ENCODE data around the gene SUPT3H.
"Not testable (repeated sequence)": the region's sequence is repeated elsewhere in the genome, so short reads cannot be mapped to it uniquely, and the experiment has no call there.

Gene SUPT3H

DNA sequence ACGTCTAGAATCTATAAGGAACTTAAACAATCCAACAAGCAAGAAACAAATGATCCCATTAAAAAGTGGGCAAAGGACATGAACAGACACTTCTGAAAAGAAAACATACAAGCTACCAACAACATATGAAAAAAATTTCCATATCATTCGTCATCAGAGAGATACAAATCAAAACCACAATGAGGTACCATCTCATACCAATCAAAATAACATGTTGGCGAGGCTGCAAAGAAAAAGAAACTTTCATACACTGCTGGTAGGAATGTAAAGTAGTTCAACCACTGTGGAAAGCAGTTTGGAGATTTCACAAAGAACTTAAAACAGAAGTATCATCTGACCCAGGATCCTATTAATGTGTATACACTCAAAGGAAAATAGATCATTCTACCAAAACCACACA, 293.5 kb downstream of the SUPT3H start:
- Histone ChIP-seq H3K4me1 (ENCODE audit: control insufficient read depth, insufficient read depth, low read length) (no peaks in the 10 kb centered on the region), H3K9me3 (ENCODE audit: control insufficient read depth, insufficient read depth, low read length) (no peaks in the 10 kb centered on the region), H3K9ac (ENCODE audit: low read depth, low read length) (no peak overlapping the region), H3K27me3 (ENCODE audit: control insufficient read depth, insufficient read depth, low read length) (no peaks in the 10 kb centered on the region), H3K36me3 (ENCODE audit: control insufficient read depth, insufficient read depth, low read length) (no peaks in the 10 kb centered on the region), H3K4me3 (ENCODE audit: low read depth, low read length) (no peak overlapping the region)

DNA sequence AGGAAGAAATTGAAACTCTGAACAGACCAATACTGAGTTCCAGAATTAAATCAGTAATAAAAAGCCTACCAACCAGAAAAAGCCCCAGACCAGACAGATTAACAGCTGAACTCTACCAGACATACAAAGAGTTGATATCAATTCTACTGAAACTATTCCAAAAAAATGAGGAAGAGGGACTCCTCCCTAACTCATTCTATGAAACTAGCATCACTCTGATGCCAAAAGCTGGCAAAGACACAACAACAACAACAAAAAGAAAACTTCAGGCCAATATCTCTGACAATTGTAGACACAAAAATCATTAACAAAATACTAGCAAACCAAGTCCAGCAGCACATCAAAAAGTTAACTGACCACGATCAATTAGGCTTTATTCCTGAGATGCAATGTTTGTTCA, 295.6 kb downstream of the SUPT3H start:
- no peak overlapping the region for H3K4me3 ChIP-seq (ENCODE audit: low read depth, low read length)
- no peaks in the 10 kb centered on the region for H3K36me3 ChIP-seq (ENCODE audit: control insufficient read depth, insufficient read depth, low read length)
- no peaks in the 10 kb centered on the region for H3K27me3 ChIP-seq (ENCODE audit: control insufficient read depth, insufficient read depth, low read length)
- no peaks in the 10 kb centered on the region for H3K9me3 ChIP-seq (ENCODE audit: control insufficient read depth, insufficient read depth, low read length)
- no peaks in the 10 kb centered on the region for H3K4me1 ChIP-seq (ENCODE audit: control insufficient read depth, insufficient read depth, low read length)
- H3K9ac ChIP-seq (ENCODE audit: low read depth, low read length), result no peak overlapping the region

DNA sequence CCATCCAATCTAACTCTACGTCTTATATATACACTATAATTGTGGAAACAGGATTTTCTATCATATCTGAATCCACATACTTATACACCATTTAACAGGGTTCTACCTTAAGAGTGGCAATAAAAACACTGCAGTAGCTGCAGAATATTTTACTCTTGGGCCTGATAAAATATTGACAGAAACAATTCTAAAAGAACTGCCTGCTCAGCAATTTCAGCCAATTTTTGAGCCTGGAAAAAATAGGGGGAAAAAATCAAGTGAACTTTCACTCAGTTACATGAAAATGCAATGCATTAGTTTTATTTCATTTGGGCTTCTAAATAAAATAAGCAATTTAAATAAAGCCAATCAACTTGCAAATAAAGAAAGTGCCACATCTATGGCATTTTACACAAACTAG, 296.1 kb downstream of the SUPT3H start:
- Histone ChIP-seq H3K4me1 (ENCODE audit: control insufficient read depth, insufficient read depth, low read length) (no peaks in the 10 kb centered on the region), H3K27me3 (ENCODE audit: control insufficient read depth, insufficient read depth, low read length) (no peaks in the 10 kb centered on the region), H3K9ac (ENCODE audit: low read depth, low read length) (no peak overlapping the region), H3K9me3 (ENCODE audit: control insufficient read depth, insufficient read depth, low read length) (no peaks in the 10 kb centered on the region), H3K36me3 (ENCODE audit: control insufficient read depth, insufficient read depth, low read length) (no peaks in the 10 kb centered on the region), H3K4me3 (ENCODE audit: low read depth, low read length) (no peak overlapping the region)

- Histone ChIP-seq H3K4me3 (ENCODE audit: low read depth, low read length) (no peak overlapping the region), H3K27me3 (ENCODE audit: control insufficient read depth, insufficient read depth, low read length) (no peaks in the 10 kb centered on the region), H3K9ac (ENCODE audit: low read depth, low read length) (no peak overlapping the region), H3K36me3 (ENCODE audit: control insufficient read depth, insufficient read depth, low read length) (no peaks in the 10 kb centered on the region), H3K9me3 (ENCODE audit: control insufficient read depth, insufficient read depth, low read length) (no peaks in the 10 kb centered on the region), H3K4me1 (ENCODE audit: control insufficient read depth, insufficient read depth, low read length) (no peaks in the 10 kb centered on the region)
Measured at GRCh38 chr6:45078432-45078831, 299.3 kb downstream of the SUPT3H start.

DNA sequence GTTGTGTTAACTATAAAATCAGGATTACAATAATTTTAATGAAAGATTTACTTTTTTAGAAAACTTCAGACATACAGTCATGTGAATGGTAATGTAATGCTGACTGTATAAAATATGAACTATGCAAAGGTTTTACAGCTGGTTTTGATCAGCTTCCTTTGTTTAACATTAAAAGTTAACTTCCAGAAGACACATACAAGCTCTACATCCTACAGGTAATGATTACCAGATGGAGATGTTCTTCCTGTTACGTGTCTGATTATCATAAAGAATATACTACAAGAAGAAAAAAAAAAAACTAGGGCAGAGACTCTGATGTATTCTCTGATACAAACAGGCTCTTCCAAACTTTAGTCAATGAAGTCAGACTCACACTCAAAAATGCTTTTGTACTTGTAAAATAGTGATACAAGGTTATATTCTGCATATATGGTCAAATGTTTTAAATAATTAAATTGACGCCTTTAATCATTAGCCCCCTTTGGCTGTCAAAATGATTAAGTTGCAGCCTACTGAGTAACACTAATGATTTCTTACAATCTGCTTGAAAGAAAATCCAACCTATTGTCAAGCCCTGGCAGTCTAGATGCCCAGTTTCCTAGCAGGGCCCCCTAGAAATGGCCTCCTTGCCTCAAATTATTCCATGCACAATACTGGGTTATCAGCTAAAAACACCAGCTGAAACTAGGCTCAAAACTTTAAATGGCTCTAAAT, 301.4 kb downstream of the SUPT3H start:
- no peaks in the 10 kb centered on the region for H3K36me3 ChIP-seq (ENCODE audit: control insufficient read depth, insufficient read depth, low read length)
- H3K9ac ChIP-seq (ENCODE audit: low read depth, low read length), result no peak overlapping the region
- H3K4me3 ChIP-seq (ENCODE audit: low read depth, low read length), result no peak overlapping the region
- H3K4me1 ChIP-seq (ENCODE audit: control insufficient read depth, insufficient read depth, low read length), result no peaks in the 10 kb centered on the region
- H3K9me3 ChIP-seq (ENCODE audit: control insufficient read depth, insufficient read depth, low read length), result no peaks in the 10 kb centered on the region
- H3K27me3 ChIP-seq (ENCODE audit: control insufficient read depth, insufficient read depth, low read length), result no peaks in the 10 kb centered on the region

DNA sequence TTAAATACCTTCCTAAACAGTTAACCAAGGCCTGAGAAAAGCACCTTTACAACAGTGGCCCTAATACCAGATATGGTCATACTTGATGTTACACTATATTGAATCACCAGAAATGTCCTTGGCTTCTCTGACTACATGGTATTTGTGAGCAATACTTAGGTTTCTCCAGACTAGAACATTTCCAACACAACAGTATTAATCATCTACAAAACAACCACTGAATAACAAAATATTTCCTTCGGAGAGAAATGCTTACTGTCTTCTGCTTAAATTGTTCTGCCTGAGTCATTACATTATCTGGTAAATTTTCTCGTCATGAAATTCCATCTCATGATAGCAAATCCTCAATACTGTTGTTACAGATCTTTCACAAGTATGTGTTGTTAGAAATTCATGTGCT, 302.5 kb downstream of the SUPT3H start:
- Histone ChIP-seq H3K9ac (ENCODE audit: low read depth, low read length) (no peak overlapping the region), H3K4me1 (ENCODE audit: control insufficient read depth, insufficient read depth, low read length) (no peaks in the 10 kb centered on the region), H3K27me3 (ENCODE audit: control insufficient read depth, insufficient read depth, low read length) (no peaks in the 10 kb centered on the region), H3K4me3 (ENCODE audit: low read depth, low read length) (no peak overlapping the region), H3K9me3 (ENCODE audit: control insufficient read depth, insufficient read depth, low read length) (no peaks in the 10 kb centered on the region), H3K36me3 (ENCODE audit: control insufficient read depth, insufficient read depth, low read length) (no peaks in the 10 kb centered on the region)

DNA sequence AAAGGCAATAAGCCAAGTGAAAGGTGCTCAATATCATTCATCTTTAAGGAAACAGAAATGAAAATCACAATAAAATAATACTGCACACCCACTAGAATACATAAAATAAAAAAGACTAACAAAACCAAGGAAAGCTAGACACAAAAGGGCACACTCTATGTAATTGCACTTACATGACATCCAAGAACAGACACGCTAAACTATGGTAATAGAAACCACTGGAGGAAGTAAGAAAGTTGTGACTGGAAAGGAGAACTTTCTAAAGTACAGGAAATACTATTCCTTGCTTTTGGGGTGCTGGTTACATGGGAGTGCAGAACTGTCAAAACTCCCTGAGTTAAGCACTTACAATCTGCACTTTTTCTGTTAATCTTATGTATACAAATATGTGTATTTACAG, 303.3 kb downstream of the SUPT3H start:
- H3K9me3 ChIP-seq (ENCODE audit: control insufficient read depth, insufficient read depth, low read length), result no peaks in the 10 kb centered on the region

GRCh38 chr6:45073771-45074170, 304.0 kb downstream of the SUPT3H start:
- Histone ChIP-seq H3K36me3 (ENCODE audit: control insufficient read depth, insufficient read depth, low read length) (no peaks in the 10 kb centered on the region), H3K9me3 (ENCODE audit: control insufficient read depth, insufficient read depth, low read length) (no peaks in the 10 kb centered on the region), H3K4me1 (ENCODE audit: control insufficient read depth, insufficient read depth, low read length) (no peaks in the 10 kb centered on the region)

More for the DNA sequence above, 303.3 kb downstream of the SUPT3H start:
- no peak overlapping the region for H3K9ac ChIP-seq (ENCODE audit: low read depth, low read length)
- no peak overlapping the region for H3K4me3 ChIP-seq (ENCODE audit: low read depth, low read length)
- no peaks in the 10 kb centered on the region for H3K27me3 ChIP-seq (ENCODE audit: control insufficient read depth, insufficient read depth, low read length)
- no peaks in the 10 kb centered on the region for H3K36me3 ChIP-seq (ENCODE audit: control insufficient read depth, insufficient read depth, low read length)
- H3K4me1 ChIP-seq (ENCODE audit: control insufficient read depth, insufficient read depth, low read length), result no peaks in the 10 kb centered on the region

DNA sequence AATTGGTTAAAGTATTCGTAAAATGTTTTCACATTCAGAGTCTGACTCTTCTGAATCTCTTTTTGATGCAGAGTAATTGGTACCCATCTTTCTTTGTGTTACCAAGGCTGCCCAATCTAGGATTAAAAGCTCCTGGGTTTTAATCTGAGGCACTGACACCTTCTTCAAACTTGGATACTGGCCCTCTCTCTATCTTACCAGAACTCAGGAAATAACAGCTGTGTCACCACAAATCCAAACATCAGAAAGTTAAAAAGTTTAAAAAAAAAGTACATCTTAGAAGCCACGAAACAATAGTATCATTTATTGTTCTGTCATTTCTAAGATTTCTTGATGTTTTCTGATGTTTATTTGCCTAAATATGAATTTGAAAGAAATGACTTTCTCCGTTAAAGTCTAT, 305.1 kb downstream of the SUPT3H start:
- Histone ChIP-seq H3K9ac (ENCODE audit: low read depth, low read length) (no peak overlapping the region), H3K4me3 (ENCODE audit: low read depth, low read length) (no peak overlapping the region), H3K4me1 (ENCODE audit: control insufficient read depth, insufficient read depth, low read length) (no peaks in the 10 kb centered on the region), H3K9me3 (ENCODE audit: control insufficient read depth, insufficient read depth, low read length) (no peaks in the 10 kb centered on the region), H3K27me3 (ENCODE audit: control insufficient read depth, insufficient read depth, low read length) (no peaks in the 10 kb centered on the region), H3K36me3 (ENCODE audit: control insufficient read depth, insufficient read depth, low read length) (no peaks in the 10 kb centered on the region)

More at GRCh38 chr6:45073771-45074170, 304.0 kb downstream of the SUPT3H start:
- Histone ChIP-seq H3K27me3 (ENCODE audit: control insufficient read depth, insufficient read depth, low read length) (no peaks in the 10 kb centered on the region), H3K4me3 (ENCODE audit: low read depth, low read length) (no peak overlapping the region), H3K9ac (ENCODE audit: low read depth, low read length) (no peak overlapping the region)

DNA sequence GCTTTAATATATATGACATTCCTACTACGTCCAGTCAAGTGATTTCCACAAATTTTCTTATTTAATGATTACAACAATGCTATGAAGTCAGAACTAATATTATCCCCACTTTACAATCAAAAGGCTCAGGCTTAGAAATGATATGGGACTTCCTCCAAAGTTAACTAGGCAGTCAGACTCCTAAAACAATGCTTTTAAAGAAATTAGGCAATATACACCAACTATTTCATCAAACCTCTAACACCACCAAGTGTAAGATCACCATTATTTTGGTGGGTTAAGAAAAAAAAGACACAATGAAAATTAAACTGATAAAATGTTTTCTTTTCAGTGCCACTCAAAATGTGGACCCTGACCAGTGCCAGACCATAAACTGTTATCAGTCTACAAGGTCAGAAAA, 305.7 kb downstream of the SUPT3H start:
- Histone ChIP-seq H3K9ac (ENCODE audit: low read depth, low read length) (no peak overlapping the region), H3K27me3 (ENCODE audit: control insufficient read depth, insufficient read depth, low read length) (no peaks in the 10 kb centered on the region), H3K36me3 (ENCODE audit: control insufficient read depth, insufficient read depth, low read length) (no peaks in the 10 kb centered on the region), H3K4me3 (ENCODE audit: low read depth, low read length) (no peak overlapping the region), H3K4me1 (ENCODE audit: control insufficient read depth, insufficient read depth, low read length) (no peaks in the 10 kb centered on the region), H3K9me3 (ENCODE audit: control insufficient read depth, insufficient read depth, low read length) (no peaks in the 10 kb centered on the region)

GRCh38 chr6:45069091-45069490, 308.6 kb downstream of the SUPT3H start:
- H3K27me3 ChIP-seq (ENCODE audit: control insufficient read depth, insufficient read depth, low read length), result no peaks in the 10 kb centered on the region
- H3K9ac ChIP-seq (ENCODE audit: low read depth, low read length), result no peak overlapping the region
- H3K4me1 ChIP-seq (ENCODE audit: control insufficient read depth, insufficient read depth, low read length), result no peaks in the 10 kb centered on the region
- no peaks in the 10 kb centered on the region for H3K9me3 ChIP-seq (ENCODE audit: control insufficient read depth, insufficient read depth, low read length)
- H3K4me3 ChIP-seq (ENCODE audit: low read depth, low read length), result no peak overlapping the region
- no peaks in the 10 kb centered on the region for H3K36me3 ChIP-seq (ENCODE audit: control insufficient read depth, insufficient read depth, low read length)

DNA sequence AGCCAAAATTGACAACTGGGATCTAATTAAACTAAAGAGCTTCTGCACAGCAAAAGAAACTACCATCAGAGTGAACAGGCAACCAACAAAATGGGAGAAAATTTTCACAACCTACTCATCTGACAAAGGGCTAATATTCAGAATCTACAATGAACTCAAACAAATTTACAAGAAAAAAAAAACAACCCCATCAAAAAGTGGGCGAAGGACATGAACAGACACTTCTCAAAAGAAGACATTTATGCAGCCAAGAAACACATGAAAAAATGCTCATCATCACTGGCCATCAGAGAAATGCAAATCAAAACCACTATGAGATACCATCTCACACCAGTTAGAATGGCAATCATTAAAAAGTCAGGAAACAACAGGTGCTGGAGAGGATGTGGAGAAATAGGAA, 310.3 kb downstream of the SUPT3H start:
- not testable (repeated sequence) for H3K36me3 ChIP-seq (ENCODE audit: control insufficient read depth, insufficient read depth, low read length); H3K4me3 ChIP-seq (ENCODE audit: low read depth, low read length); H3K9ac ChIP-seq (ENCODE audit: low read depth, low read length); H3K27me3 ChIP-seq (ENCODE audit: control insufficient read depth, insufficient read depth, low read length); H3K4me1 ChIP-seq (ENCODE audit: control insufficient read depth, insufficient read depth, low read length); H3K9me3 ChIP-seq (ENCODE audit: control insufficient read depth, insufficient read depth, low read length)

Data from iPS-15b (cell line).